Caco-2 (cell line): ENCODE measurements around the gene GNG3. TPM values are rescaled to one million over a fixed set of nuclear protein-coding genes. Genes with fewer than 3 reads are reported as not detected.

Source experiments
- BruUV-seq: library from RNA; stranded (reverse); fragments of 400-500 nt; replicated peaks from 2 replicates; lab custom pipeline; 2021; lab: Mats Ljungman, UMichigan
- CTCF ChIA-PET: fragments of 300-600 bp; sonication (Branson Sonifier 250); formaldehyde crosslinking; loops from one replicate; lab custom pipeline; 2022; ENCODE audit warnings: antibody characterized with exemption; lab: Charles Lee
- POLR2A ChIA-PET: fragments of 300-600 bp; sonication (Branson Sonifier 250); formaldehyde crosslinking; loops from one replicate; lab custom pipeline; 2022; ENCODE audit warnings: antibody characterized with exemption; lab: Charles Lee
- DNase-seq, 2 experiments: peaks; one replicate each; pipeline versions ENCODE4 v3.0.0 to v3.0.0-alpha.2; 2020 to 2022
- H3K27me3 ChIP-seq: replicated peaks from 2 replicates; pipeline ENCODE4 v1.6.0; 2011; ENCODE audit warnings: low read length; ENCODE audit not compliant: control insufficient read depth, insufficient read depth
- H3K36me3 ChIP-seq: 2 replicates; pipeline ENCODE4 v1.5.1; 2011; ENCODE audit warnings: low read length; ENCODE audit not compliant: control insufficient read depth, insufficient read depth
- H3K4me1 ChIP-seq: fragments of 250-450 bp; sonication (Bioruptor Pico); 2 replicates; pipeline ENCODE4 v1.5.1; 2020; ENCODE audit warnings: mild to moderate bottlenecking
- H3K4me3 ChIP-seq: 2 replicates; pipeline ENCODE4 v1.5.1; 2011; ENCODE audit warnings: low read depth, mild to moderate bottlenecking, control low read depth, low read length
- H3K9me3 ChIP-seq: fragments of 250-450 bp; sonication (Bioruptor Pico); 2 replicates; pipeline ENCODE4 v1.5.1; 2020; ENCODE audit warnings: mild to moderate bottlenecking, moderate library complexity
- H3K27ac Mint-ChIP-seq: one replicate; pipeline ENCODE4 v1.8.0; 2022; ENCODE audit warnings: mixed read lengths; ENCODE audit not compliant: unreplicated experiment
- H3K27me3 Mint-ChIP-seq: one replicate; pipeline ENCODE4 v1.8.0; 2022; ENCODE audit warnings: mixed read lengths; ENCODE audit not compliant: insufficient read depth, unreplicated experiment
- H3K36me3 Mint-ChIP-seq: one replicate; pipeline ENCODE4 v1.8.0; 2022; ENCODE audit warnings: mild to moderate bottlenecking, mixed read lengths; ENCODE audit not compliant: insufficient read depth, unreplicated experiment
- H3K4me1 Mint-ChIP-seq: one replicate; pipeline ENCODE4 v1.8.0; 2022; ENCODE audit warnings: low read depth, mixed read lengths; ENCODE audit not compliant: unreplicated experiment
- H3K4me3 Mint-ChIP-seq: one replicate; pipeline ENCODE4 v1.8.0; 2022; ENCODE audit warnings: mild to moderate bottlenecking, moderate library complexity, mixed read lengths; ENCODE audit not compliant: unreplicated experiment
- H3K9me3 Mint-ChIP-seq: one replicate; pipeline ENCODE4 v1.8.0; 2022; ENCODE audit warnings: mixed read lengths; ENCODE audit not compliant: unreplicated experiment
- intact Hi-C: fragments of 100-400 bp; cut with micrococcal nuclease; formaldehyde crosslinking; loops from one replicate; pipeline ENCODE4 v1.10.0; 2022; ENCODE audit not compliant: unreplicated experiment
- total RNA-seq: library from RNA; stranded (reverse); gene quantifications from 2 replicates; pipeline ENCODE4 v1.2.3, GENCODE V29; 2022
- TF ChIP-seq, protein P1 (sequence below), 2 experiments: fragments of 200-600 bp in 1 of 2; IDR thresholded peaks; 1 replicate in 1 of 2; 2 replicates in 1 of 2; pipeline versions ENCODE4 v1.5.1 to v1.8.0; 2011 to 2022; ENCODE audit warnings: antibody characterized with exemption in 1 of 2, control low read depth in 1 of 2, inconsistent platforms in 1 of 2, low read depth in 1 of 2, low read length in 1 of 2, mild to moderate bottlenecking in 1 of 2, moderate library complexity in 1 of 2; ENCODE audit not compliant: insufficient read depth in 1 of 2, severe bottlenecking in 1 of 2, unreplicated experiment in 1 of 2

The GNG3 gene
- total RNA-seq, 1 experiment from 2014 or later = not detected

DNA sequence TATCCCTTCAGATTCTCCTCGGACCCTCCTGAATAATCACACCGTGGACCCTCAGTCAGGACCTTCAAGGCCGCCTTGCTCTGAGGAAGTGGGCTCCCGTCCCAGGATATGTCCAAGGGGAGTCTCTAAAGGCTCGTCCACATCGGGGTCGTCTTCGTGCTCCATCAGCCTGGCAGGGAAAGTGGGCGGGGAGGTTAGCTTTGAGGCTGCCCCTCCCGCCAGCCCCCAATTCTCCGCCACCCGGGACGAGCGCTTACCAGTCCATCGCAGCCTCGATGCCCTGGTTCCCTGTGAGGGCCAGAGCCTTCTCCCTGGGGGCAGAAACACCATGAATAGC lies 29.1 kb upstream of the GNG3 start:
- peaks cover 32% of the 10 kb centered on the region for H3K36me3 Mint-ChIP-seq
- no peaks in the 10 kb centered on the region for H3K9me3 Mint-ChIP-seq
- Histone ChIP-seq H3K4me1 (no peaks in the 10 kb centered on the region; the same call in 1 of the 2 replicates), H3K4me3 (peak overlapping the region; percentile 95), H3K36me3 (no peaks in the 10 kb centered on the region), H3K9me3 (no peaks in the 10 kb centered on the region), H3K27me3 (no peaks in the 10 kb centered on the region)
- peak overlapping the region; percentile 91 for H3K27ac Mint-ChIP-seq
- ChIA-PET CTCF (no interaction called here), POLR2A (no interaction called here)
- peak overlapping the region; percentile 81 for H3K4me3 Mint-ChIP-seq
- TF ChIP-seq, protein P1, sequence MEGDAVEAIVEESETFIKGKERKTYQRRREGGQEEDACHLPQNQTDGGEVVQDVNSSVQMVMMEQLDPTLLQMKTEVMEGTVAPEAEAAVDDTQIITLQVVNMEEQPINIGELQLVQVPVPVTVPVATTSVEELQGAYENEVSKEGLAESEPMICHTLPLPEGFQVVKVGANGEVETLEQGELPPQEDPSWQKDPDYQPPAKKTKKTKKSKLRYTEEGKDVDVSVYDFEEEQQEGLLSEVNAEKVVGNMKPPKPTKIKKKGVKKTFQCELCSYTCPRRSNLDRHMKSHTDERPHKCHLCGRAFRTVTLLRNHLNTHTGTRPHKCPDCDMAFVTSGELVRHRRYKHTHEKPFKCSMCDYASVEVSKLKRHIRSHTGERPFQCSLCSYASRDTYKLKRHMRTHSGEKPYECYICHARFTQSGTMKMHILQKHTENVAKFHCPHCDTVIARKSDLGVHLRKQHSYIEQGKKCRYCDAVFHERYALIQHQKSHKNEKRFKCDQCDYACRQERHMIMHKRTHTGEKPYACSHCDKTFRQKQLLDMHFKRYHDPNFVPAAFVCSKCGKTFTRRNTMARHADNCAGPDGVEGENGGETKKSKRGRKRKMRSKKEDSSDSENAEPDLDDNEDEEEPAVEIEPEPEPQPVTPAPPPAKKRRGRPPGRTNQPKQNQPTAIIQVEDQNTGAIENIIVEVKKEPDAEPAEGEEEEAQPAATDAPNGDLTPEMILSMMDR (IDR thresholded peaks at IDR 0.05; ENCODE audit: insufficient read depth in 1 of 2, low read depth in 1 of 2, low read length in 1 of 2, severe bottlenecking in 1 of 2, unreplicated experiment in 1 of 2) = no peak
- H3K27me3 Mint-ChIP-seq = no peaks in the 10 kb centered on the region
- intact Hi-C loops = loop anchor here (10.0 kb wide), 1 partner anchor 284 kb away; no protein-coding TSS in a partner anchor
- no TSS peak for BruUV-seq
- no peak for DNase-seq
- peaks cover 15% of the 10 kb centered on the region for H3K4me1 Mint-ChIP-seq

DNA sequence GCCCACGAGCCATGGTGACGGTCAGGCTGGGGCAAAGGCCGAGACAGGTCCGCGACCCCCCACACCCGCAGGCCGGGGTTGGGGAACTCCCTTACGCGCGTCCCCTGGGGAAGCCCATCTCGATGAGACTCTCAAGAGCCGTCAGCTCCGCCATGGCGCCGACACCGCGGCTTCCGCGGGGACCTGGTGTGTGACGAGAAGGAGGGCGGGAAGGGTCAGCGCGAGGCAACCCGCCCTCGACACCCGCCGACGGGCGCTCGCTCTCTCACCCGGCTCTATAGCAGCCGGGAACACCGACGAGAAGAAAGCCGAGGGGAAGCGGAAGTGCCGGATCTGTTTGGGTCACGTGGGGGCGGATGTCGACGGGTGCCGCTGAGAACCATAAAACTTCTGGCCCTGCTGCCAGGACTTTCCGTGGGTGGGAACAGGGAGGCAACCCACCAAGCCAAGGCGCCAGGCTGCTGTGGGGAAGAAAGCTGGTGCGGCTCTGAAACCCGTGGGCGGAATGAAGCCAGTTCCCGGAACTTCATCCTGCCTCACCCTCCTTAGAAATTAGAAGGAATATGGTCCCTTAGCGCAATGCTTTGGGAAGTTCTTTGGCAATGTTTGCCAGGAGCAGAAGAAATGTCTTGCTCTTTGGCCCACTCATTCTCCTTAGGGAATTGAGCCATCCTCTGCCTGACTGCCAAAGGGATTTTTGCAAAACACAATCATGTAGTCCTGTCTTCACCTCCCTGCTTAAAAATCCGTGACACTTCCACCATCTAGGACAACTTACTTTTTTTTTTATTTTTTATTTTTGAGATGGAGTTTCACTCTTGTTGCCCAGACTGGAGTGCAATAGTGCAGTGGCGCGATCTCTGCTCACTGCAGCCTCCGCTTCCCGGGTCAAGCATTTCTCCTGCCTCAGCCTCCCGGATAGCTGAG lies 28.4 kb upstream of the GNG3 start, which contains the start of gene UBXN1:
TSS of gene UBXN1 (minus strand) at position 304 of the 927 bp plus-strand sequence. CDS start at position 154, 150 bp downstream.
- TF ChIP-seq, protein P1 (IDR thresholded peaks at IDR 0.05; ENCODE audit: insufficient read depth in 1 of 2, low read depth in 1 of 2, low read length in 1 of 2, severe bottlenecking in 1 of 2, unreplicated experiment in 1 of 2) = no peak
- Mint-ChIP-seq H3K4me1 (peaks cover 15% of the 10 kb centered on the region), H3K36me3 (peaks cover 26% of the 10 kb centered on the region), H3K9me3 (no peaks in the 10 kb centered on the region), H3K4me3 (peak within 1 kb of the TSS; percentile 81), H3K27ac (peak within 1 kb of the TSS; percentile 91), H3K27me3 (no peaks in the 10 kb centered on the region)
- Histone ChIP-seq H3K36me3 (no peaks in the 10 kb centered on the region), H3K4me3 (peak within 1 kb of the TSS; percentile 95), H3K27me3 (no peaks in the 10 kb centered on the region), H3K9me3 (no peaks in the 10 kb centered on the region), H3K4me1 (no peaks in the 10 kb centered on the region; the same call in 1 of the 2 replicates)
- CTCF ChIA-PET = no interaction called here
- TSS peak; percentile 64 for BruUV-seq
- peak; percentile 87 to 88 for DNase-seq
- POLR2A ChIA-PET = interaction anchor here (0.6 kb wide), 1 partner anchor 177 kb away, joined by 8 read pairs; no protein-coding TSS in a partner anchor
- intact Hi-C loops = loop anchor here (1.0 to 10.0 kb wide), 3 partner anchors 8 to 284 kb away; partner anchors contain the start of gene UQCC3

DNA sequence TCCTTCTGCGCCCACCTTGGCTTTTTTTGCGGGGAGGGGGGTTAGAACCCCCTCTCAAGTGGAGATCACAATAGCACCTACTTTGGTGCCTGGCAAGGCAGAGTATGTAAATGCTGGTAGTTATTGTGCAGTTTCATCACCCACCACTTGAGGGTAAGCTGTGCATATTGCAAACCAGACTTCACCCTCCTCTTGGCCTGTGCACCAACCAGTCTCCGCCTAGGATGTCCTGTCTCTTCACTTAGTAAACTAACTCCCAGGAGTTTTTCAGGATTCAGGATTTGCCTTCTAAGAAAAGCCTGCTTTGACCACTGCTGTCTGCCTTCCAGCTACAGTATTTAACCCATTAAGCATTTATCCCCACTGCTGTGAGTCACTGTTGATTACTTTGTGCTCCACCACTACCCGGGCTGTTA lies 26.6 kb upstream of the GNG3 start:
- H3K27me3 Mint-ChIP-seq = no peaks in the 10 kb centered on the region

More for the DNA sequence above, 26.6 kb upstream of the GNG3 start:
- peaks cover 13% of the 10 kb centered on the region for H3K36me3 Mint-ChIP-seq
- Histone ChIP-seq H3K4me3 (no peak overlapping the region), H3K27me3 (no peaks in the 10 kb centered on the region), H3K9me3 (no peaks in the 10 kb centered on the region), H3K4me1 (no peaks in the 10 kb centered on the region; the same call in 1 of the 2 replicates), H3K36me3 (no peaks in the 10 kb centered on the region)
- ChIA-PET POLR2A (interaction anchor here (0.8 to 1.5 kb wide), 4 partner anchors 9 to 89 kb away, joined by 4 to 7 read pairs (median 5); partner anchors contain the start of genes C11orf98, CSKMT, LBHD1 and TUT1), CTCF (interaction anchor here (0.6 to 1.5 kb wide), 7 partner anchors 14 to 91 kb away, joined by 3 to 12 read pairs (median 5); partner anchors contain the start of genes C11orf98, CSKMT, TAF6L and ZBTB3)
- intact Hi-C loops = loop anchor here (1.0 kb wide), 1 partner anchor 41 kb away; no protein-coding TSS in a partner anchor
- H3K4me3 Mint-ChIP-seq = peak overlapping the region; percentile 38
- H3K27ac Mint-ChIP-seq = peak overlapping the region; percentile 49
- peaks cover 15% of the 10 kb centered on the region for H3K4me1 Mint-ChIP-seq
- DNase-seq = peak; percentile 66 to 76
- no peaks in the 10 kb centered on the region for H3K9me3 Mint-ChIP-seq
- no TSS peak for BruUV-seq
- TF ChIP-seq, protein P1 (IDR thresholded peaks at IDR 0.05; ENCODE audit: insufficient read depth in 1 of 2, low read depth in 1 of 2, low read length in 1 of 2, severe bottlenecking in 1 of 2, unreplicated experiment in 1 of 2) = peak; percentile 45 to 66
